Measurements from ENCODE around the gene TTC39C. TPM values are rescaled to one million over a fixed set of nuclear protein-coding genes. Genes with fewer than 3 reads are reported as not detected.
"Not testable (repeated sequence)": the region's sequence is repeated elsewhere in the genome, so short reads cannot be mapped to it uniquely, and the experiment has no call there.

Gene TTC39C
- total RNA-seq, 1 donor from 2014 or later: 68.4 TPM

DNA sequence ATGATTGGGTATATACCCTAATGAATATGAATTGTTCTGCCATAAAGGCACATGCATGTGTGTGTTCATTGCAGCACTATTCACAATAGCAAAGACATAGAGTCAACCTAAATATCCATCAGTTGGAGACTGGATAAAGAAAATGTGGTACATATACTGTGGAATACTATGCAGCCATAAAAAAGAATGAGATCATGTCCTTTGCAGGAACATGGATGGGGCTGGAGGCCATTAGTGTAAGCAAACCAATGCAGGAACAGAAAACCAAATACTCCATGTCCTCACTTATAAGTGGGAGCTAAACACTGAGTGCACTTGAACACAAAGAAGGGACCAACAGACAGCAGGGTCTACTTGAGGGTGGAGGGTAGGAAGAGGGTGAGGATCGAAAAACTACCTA lies 43.2 kb downstream of the TTC39C start:
- H3K27me3 Mint-ChIP-seq: no peaks in the 10 kb centered on the region
- ChIA-PET POLR2A (no interaction called here), CTCF (no interaction called here)
- H3K9me3 Mint-ChIP-seq: peaks cover 2% of the 10 kb centered on the region
- no peak for TF ChIP-seq CTCF (IDR thresholded peaks at IDR 0.05)
- ATAC-seq (ENCODE audit: low read depth) (no peak), DNase-seq (no peak)
- H3K27ac Mint-ChIP-seq: no peak overlapping the region
- intact Hi-C loops (cut with micrococcal nuclease): loop anchor here (2.0 kb wide), 1 partner anchor 369 kb away; the partner anchor contains the start of gene IMPACT
- no peak overlapping the region for H3K4me3 Mint-ChIP-seq
- H3K4me1 Mint-ChIP-seq: peaks cover 51% of the 10 kb centered on the region
- peaks cover 4% of the 10 kb centered on the region for H3K36me3 Mint-ChIP-seq (ENCODE audit: low read depth)

DNA sequence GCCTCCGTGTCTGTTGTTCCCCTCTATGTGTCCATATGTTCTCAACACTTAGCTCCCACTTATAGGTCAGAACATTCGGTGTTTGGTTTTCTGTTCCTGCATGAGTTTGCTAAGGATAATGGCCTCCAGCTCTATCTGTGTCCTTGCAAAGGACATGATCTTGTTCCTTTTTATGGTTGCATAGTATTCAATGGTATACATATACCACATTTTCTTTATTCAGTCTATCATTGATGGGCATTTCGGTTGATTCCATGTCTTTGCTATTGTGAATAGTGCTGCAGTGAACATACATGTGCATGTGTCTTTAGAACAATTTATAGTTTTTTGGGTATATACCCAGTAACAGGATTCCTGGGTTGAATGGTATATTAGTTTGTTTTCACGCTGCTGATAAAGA lies 44.8 kb downstream of the TTC39C start:
- H3K27ac Mint-ChIP-seq; POLR2A ChIA-PET; DNase-seq; H3K4me3 Mint-ChIP-seq; ATAC-seq (ENCODE audit: low read depth); H3K27me3 Mint-ChIP-seq; H3K36me3 Mint-ChIP-seq (ENCODE audit: low read depth); intact Hi-C loops (cut with micrococcal nuclease); H3K9me3 Mint-ChIP-seq; CTCF ChIA-PET: not testable (repeated sequence)
- peaks cover 44% of the 10 kb centered on the region for H3K4me1 Mint-ChIP-seq

DNA sequence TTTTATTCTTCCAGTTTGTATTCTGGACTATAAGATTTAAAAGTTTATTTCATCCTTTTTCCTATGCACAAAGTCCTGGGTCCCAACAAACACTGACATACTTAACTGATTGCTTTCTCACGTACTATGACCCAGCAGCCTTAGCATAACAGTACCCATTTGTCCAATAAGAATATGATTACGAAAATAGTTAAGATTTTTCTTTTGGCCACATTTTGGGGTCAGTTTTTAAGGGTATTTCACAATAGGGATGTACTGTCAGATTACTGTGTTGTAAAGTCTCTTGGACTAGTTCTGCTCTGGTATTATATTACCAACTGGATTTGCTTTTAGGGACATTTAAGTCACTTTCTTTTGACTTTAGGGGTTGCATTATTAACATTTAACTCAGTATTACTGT lies 46.1 kb downstream of the TTC39C start:
- peaks cover 13% of the 10 kb centered on the region for H3K36me3 Mint-ChIP-seq (ENCODE audit: low read depth)
- no peaks in the 10 kb centered on the region for H3K27me3 Mint-ChIP-seq
- intact Hi-C loops (cut with micrococcal nuclease): no loop called here
- H3K4me1 Mint-ChIP-seq: peaks cover 32% of the 10 kb centered on the region
- ChIA-PET POLR2A (interaction anchor here (0.6 kb wide), 1 partner anchor 573 kb away, joined by 5 read pairs; no protein-coding TSS in a partner anchor), CTCF (no interaction called here)
- H3K27ac Mint-ChIP-seq: no peak overlapping the region
- ATAC-seq (ENCODE audit: low read depth) (no peak), DNase-seq (no peak)
- no peak overlapping the region for H3K4me3 Mint-ChIP-seq
- peaks cover 2% of the 10 kb centered on the region for H3K9me3 Mint-ChIP-seq
- TF ChIP-seq CTCF (IDR thresholded peaks at IDR 0.05): no peak

- ATAC-seq (ENCODE audit: low read depth) (no peak), DNase-seq (no peak)
- Mint-ChIP-seq H3K4me3 (no peak overlapping the region), H3K9me3 (no peaks in the 10 kb centered on the region), H3K27me3 (no peaks in the 10 kb centered on the region), H3K4me1 (peaks cover 18% of the 10 kb centered on the region), H3K27ac (no peak overlapping the region), H3K36me3 (ENCODE audit: low read depth) (peaks cover 33% of the 10 kb centered on the region)
- intact Hi-C loops (cut with micrococcal nuclease): no loop called here
- CTCF ChIA-PET: no interaction called here
- TF ChIP-seq CTCF (IDR thresholded peaks at IDR 0.05): no peak
- POLR2A ChIA-PET: no interaction called here
Observed at GRCh38 chr18:24063121-24063731, 48.7 kb downstream of the TTC39C start.

DNA sequence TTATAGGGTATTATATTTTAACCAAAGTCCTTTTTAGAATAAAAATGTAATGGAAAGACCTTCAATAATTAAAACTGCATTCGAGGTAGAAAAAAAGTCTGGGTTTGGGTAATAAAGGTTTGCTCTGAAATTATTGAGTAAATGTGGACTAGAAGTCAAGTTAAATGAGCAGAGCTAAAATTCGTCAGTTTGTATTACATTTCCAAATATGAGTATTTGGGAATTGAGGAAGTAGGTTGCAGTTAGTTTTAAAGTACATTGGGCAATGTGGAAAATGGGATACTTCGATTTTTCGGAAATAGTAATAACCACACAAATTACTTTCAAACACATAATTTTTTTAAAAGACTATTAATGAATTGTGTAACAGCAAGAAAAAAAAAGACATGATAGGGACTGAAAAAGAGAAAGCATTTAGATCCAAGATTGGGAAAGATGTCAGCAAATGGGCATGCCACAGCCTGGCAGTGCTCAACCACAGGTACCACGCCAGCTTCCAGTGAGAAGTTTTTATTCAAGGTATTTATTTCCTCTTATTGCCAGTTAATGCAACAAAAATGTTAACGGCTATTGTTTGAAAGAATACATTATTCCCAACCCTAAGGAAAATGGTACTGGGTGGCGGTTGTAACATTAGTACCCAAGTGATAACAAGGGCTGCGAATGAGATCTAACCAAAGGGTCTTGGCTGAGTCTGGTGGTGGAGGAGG lies 50.0 kb downstream of the TTC39C start:
- Mint-ChIP-seq H3K36me3 (ENCODE audit: low read depth) (peaks cover 40% of the 10 kb centered on the region), H3K4me3 (no peak overlapping the region), H3K9me3 (no peaks in the 10 kb centered on the region), H3K27ac (no peak overlapping the region), H3K4me1 (peaks cover 23% of the 10 kb centered on the region), H3K27me3 (no peaks in the 10 kb centered on the region)
- ATAC-seq (ENCODE audit: low read depth) (no peak), DNase-seq (no peak)
- no peak for TF ChIP-seq CTCF (IDR thresholded peaks at IDR 0.05)
- intact Hi-C loops (cut with micrococcal nuclease): no loop called here
- ChIA-PET POLR2A (no interaction called here), CTCF (no interaction called here)
